HepG2 (cell line): Measurements from ENCODE around the gene DENND4B. TPM values are rescaled to one million over a fixed set of nuclear protein-coding genes. Genes with fewer than 3 reads are reported as not detected.
A peak's percentile ranks its signal among the peaks of the same experiment; 100 is the strongest.

Source experiments
- AHR ChIP-seq: IDR thresholded peaks from 2 replicates; pipeline ENCODE4 v1.6.1; 2018; ENCODE audit warnings: missing genetic modification reagents, missing compliant biosample characterization
- ARID5B ChIP-seq: IDR thresholded peaks from 2 replicates; pipeline ENCODE4 v1.4.0; 2020; ENCODE audit warnings: mild to moderate bottlenecking, missing genetic modification reagents
- ASH2L ChIP-seq: fragments of 300-600, 200-600 bp; sonication (generic); IDR thresholded peaks from 2 replicates; pipeline ENCODE4 v1.7.0; 2017; ENCODE audit warnings: low read depth, mild to moderate bottlenecking, moderate library complexity, mixed read lengths, low read length; ENCODE audit not compliant: insufficient read length
- CENPX ChIP-seq: sonication (generic); formaldehyde crosslinking; IDR thresholded peaks from 2 replicates; pipeline ENCODE4 v1.9.0; 2021; ENCODE audit warnings: mild to moderate bottlenecking, missing genetic modification reagents, moderate library complexity
- GLI4 ChIP-seq: sonication (generic); formaldehyde crosslinking; IDR thresholded peaks from 2 replicates; pipeline ENCODE4 v1.5.1; 2020; ENCODE audit warnings: missing genetic modification reagents, mild to moderate bottlenecking, moderate library complexity, borderline replicate concordance
- HHEX ChIP-seq: IDR thresholded peaks from 2 replicates; pipeline ENCODE4 v1.6.1; 2016; ENCODE audit warnings: control low read depth
- KDM3A ChIP-seq: IDR thresholded peaks from 2 replicates; pipeline ENCODE4 v1.6.1; 2018; ENCODE audit warnings: low read depth, missing compliant biosample characterization
- MIER3 ChIP-seq: IDR thresholded peaks from 2 replicates; pipeline ENCODE4 v1.6.1; 2016; ENCODE audit warnings: missing compliant biosample characterization, borderline replicate concordance
- NFKB2 ChIP-seq: sonication (generic); formaldehyde crosslinking; IDR thresholded peaks from 2 replicates; pipeline ENCODE4 v1.4.0; 2020; ENCODE audit warnings: missing genetic modification reagents, borderline replicate concordance
- NRL ChIP-seq: sonication (generic); formaldehyde crosslinking; IDR thresholded peaks from 2 replicates; pipeline ENCODE4 v1.5.0; 2020; ENCODE audit warnings: missing genetic modification reagents, mild to moderate bottlenecking, moderate library complexity, borderline replicate concordance
- POLR2AphosphoS2 ChIP-seq: IDR thresholded peaks from 2 replicates; pipeline ENCODE4 v1.6.1; 2011; ENCODE audit warnings: low read depth, low read length, improper control_type of control experiment
- SAP130 ChIP-seq: IDR thresholded peaks from 2 replicates; pipeline ENCODE4 v1.6.1; 2016; ENCODE audit warnings: low read depth
- SOX13 ChIP-seq, 3 experiments: fragments of 450-650 bp in 1 of 3; sonication (generic) in 1 of 3; formaldehyde crosslinking in 1 of 3; IDR thresholded peaks in 2 of 3; conservative IDR thresholded peaks in 1 of 3; 2 replicates each; pipeline versions ENCODE4 v1.5.0 to v1.6.1; 2016 to 2020; ENCODE audit warnings: antibody characterized with exemption in 1 of 3, mild to moderate bottlenecking in 1 of 3, missing compliant biosample characterization in 1 of 3, missing genetic modification reagents in 1 of 3, moderate library complexity in 1 of 3
- TBL1XR1 ChIP-seq: fragments of 150-350 bp; IDR thresholded peaks from 2 replicates; pipeline ENCODE4 v1.6.1; 2014; ENCODE audit warnings: borderline replicate concordance, low read length; ENCODE audit not compliant: partially characterized antibody
- ZNF460 ChIP-seq: sonication (generic); formaldehyde crosslinking; IDR thresholded peaks from 2 replicates; pipeline ENCODE4 v1.5.1; 2020; ENCODE audit warnings: missing genetic modification reagents, mild to moderate bottlenecking, borderline replicate concordance
- ZNF552 ChIP-seq: sonication (generic); formaldehyde crosslinking; IDR thresholded peaks from 2 replicates; pipeline ENCODE4 v1.9.0; 2022; ENCODE audit warnings: missing genetic modification reagents, mild to moderate bottlenecking, borderline replicate concordance
- ZNF562 ChIP-seq: sonication (generic); formaldehyde crosslinking; IDR thresholded peaks from 2 replicates; pipeline ENCODE4 v1.8.0; 2022; ENCODE audit warnings: missing genetic modification reagents, borderline replicate concordance
- ZNF570 ChIP-seq: sonication (generic); formaldehyde crosslinking; IDR thresholded peaks from 2 replicates; pipeline ENCODE4 v1.4.0; 2020; ENCODE audit warnings: mild to moderate bottlenecking, missing genetic modification reagents, borderline replicate concordance
- ZNF616 ChIP-seq: sonication (generic); formaldehyde crosslinking; IDR thresholded peaks from 2 replicates; pipeline ENCODE4 v1.5.0; 2020; ENCODE audit warnings: low read depth, mild to moderate bottlenecking, missing genetic modification reagents
- ZSCAN29 ChIP-seq: sonication (generic); formaldehyde crosslinking; conservative IDR thresholded peaks from 2 replicates; pipeline ENCODE4 v1.4.0; 2020; ENCODE audit warnings: mild to moderate bottlenecking, missing genetic modification reagents
- polyA plus RNA-seq, 8 experiments: library from polyadenylated mRNA; depleted of rRNA in 3 of 8; stranded (reverse) in 7 of 8; unstranded in 1 of 8; fragments of >200 nt; fragmentation: Illumina TruSeq in 4 of 8; extraction: Trizol in 4 of 8; gene quantifications; 2 replicates each; pipeline versions ENCODE4 v1.2.1 to v1.2.3, GENCODE V29; 2011 to 2016; ENCODE audit warnings: low read depth in 4 of 8, missing spikeins in 1 of 8, mixed read lengths in 1 of 8; ENCODE audit not compliant: insufficient read depth in 1 of 8
- total RNA-seq, 5 experiments: library from RNA; depleted of rRNA; stranded (reverse); fragments of >200 nt; fragmentation: Illumina TruSeq; extraction: Trizol; gene quantifications; 2 replicates each; pipeline ENCODE4 v1.2.3, GENCODE V29; 2016; ENCODE audit warnings: low read depth in 1 of 5
- TF ChIP-seq, protein P1 (sequence below): sonication (generic); formaldehyde crosslinking; IDR thresholded peaks from 2 replicates; pipeline ENCODE4 v1.4.0; 2020; ENCODE audit warnings: missing genetic modification reagents
- TF ChIP-seq, protein P2 (sequence below), 2 experiments: fragments of 450-650 bp in 1 of 2; sonication (generic) in 1 of 2; formaldehyde crosslinking; IDR thresholded peaks; 2 replicates each; pipeline versions ENCODE4 v1.5.0 to v1.8.0; 2020 to 2022; ENCODE audit warnings: mild to moderate bottlenecking in 1 of 2, missing genetic modification reagents in 1 of 2

DENND4B gene
- total and polyA plus RNA-seq, 2 of the 13 experiments (the other 11 are each of a cell fraction or from before 2014, with no cell fraction given) = 15.1 to 20.3 TPM

- TF ChIP-seq ZNF460 (CRISPR knock-in tag) (no peak; the same call in 1 of the 2 replicates), ZNF570 (CRISPR knock-in tag) (0 out of 2 replicates have a peak, but pooled peaks have one; percentile 80), GLI4 (CRISPR knock-in tag) (0 out of 2 replicates have a peak, but pooled peaks have one; percentile 19), ASH2L (peak; percentile 87), SOX13 (IDR thresholded peaks at IDR 0.05) (no peak; the same call in 1 of the 2 replicates), SOX13 (CRISPR knock-in tag; conservative IDR thresholded peaks at IDR 0.05 in 1 of 2, IDR thresholded peaks at IDR 0.05 in 1 of 2) (no peak), KDM3A (peak; percentile 68; the same call in 1 of the 2 replicates), HHEX (CRISPR knock-in tag) (no peak), ZNF552 (no peak), NRL (CRISPR knock-in tag) (peak; percentile 33; the same call in 1 of the 2 replicates), ZNF562 (no peak), MIER3 (CRISPR knock-in tag) (peak; percentile 93), ZNF616 (CRISPR knock-in tag) (0 out of 2 replicates have a peak, but pooled peaks have one; percentile 49), ZSCAN29 (peak; percentile 98), ARID5B (CRISPR knock-in tag) (peak; percentile 67), TBL1XR1 (peak; percentile 46), AHR (peak; percentile 87; the same call in 1 of the 2 replicates), NFKB2 (CRISPR knock-in tag) (peak; percentile 80), CENPX (CRISPR knock-in tag) (no peak), POLR2AphosphoS2 (peak; percentile 99), SAP130 (peak; percentile 97)
- TF ChIP-seq, protein P1, sequence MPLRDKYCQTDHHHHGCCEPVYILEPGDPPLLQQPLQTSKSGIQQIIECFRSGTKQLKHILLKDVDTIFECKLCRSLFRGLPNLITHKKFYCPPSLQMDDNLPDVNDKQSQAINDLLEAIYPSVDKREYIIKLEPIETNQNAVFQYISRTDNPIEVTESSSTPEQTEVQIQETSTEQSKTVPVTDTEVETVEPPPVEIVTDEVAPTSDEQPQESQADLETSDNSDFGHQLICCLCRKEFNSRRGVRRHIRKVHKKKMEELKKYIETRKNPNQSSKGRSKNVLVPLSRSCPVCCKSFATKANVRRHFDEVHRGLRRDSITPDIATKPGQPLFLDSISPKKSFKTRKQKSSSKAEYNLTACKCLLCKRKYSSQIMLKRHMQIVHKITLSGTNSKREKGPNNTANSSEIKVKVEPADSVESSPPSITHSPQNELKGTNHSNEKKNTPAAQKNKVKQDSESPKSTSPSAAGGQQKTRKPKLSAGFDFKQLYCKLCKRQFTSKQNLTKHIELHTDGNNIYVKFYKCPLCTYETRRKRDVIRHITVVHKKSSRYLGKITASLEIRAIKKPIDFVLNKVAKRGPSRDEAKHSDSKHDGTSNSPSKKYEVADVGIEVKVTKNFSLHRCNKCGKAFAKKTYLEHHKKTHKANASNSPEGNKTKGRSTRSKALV (CRISPR knock-in tag) = 0 out of 2 replicates have a peak, but pooled peaks have one; percentile 30
- TF ChIP-seq, protein P2, sequence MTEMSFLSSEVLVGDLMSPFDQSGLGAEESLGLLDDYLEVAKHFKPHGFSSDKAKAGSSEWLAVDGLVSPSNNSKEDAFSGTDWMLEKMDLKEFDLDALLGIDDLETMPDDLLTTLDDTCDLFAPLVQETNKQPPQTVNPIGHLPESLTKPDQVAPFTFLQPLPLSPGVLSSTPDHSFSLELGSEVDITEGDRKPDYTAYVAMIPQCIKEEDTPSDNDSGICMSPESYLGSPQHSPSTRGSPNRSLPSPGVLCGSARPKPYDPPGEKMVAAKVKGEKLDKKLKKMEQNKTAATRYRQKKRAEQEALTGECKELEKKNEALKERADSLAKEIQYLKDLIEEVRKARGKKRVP (CRISPR knock-in tag; IDR thresholded peaks at IDR 0.05) = peak in 1 of 2 experiments; percentile 83; a peak in 2 of 4 replicates
Observed at GRCh38 chr1:153990468-153991150, 44.1 kb upstream of the DENND4B start, which contains the start of gene RPS27 (continued).
